Renal cortex interstitium (tissue), 11 donors: ENCODE data around the gene PEX11G. TPM values are rescaled to one million over a fixed set of nuclear protein-coding genes. Genes with fewer than 3 reads are reported as not detected.
"Not testable (repeated sequence)": the region's sequence is repeated elsewhere in the genome, so short reads cannot be mapped to it uniquely, and the experiment has no call there.

ENCODE experiments used
- DNase-seq, 11 donors: peaks; one replicate each; pipeline ENCODE4 v3.0.0-alpha.2; 2013; ENCODE audit warnings: low read depth in 9 of 11, low spot score in 4 of 11; ENCODE audit errors: extremely low read depth in 1 of 11
- polyA plus RNA-seq, 3 donors: library from polyadenylated mRNA; unstranded; fragments of 120-200 nt; gene quantifications; one replicate each; pipeline ENCODE4 v1.2.1, GENCODE V29; 2013; ENCODE audit not compliant: insufficient read length in 3 of 3

Gene PEX11G
- polyA plus RNA-seq, 3 donors: 6.0 to 7.9 (median 7.6) TPM

DNA sequence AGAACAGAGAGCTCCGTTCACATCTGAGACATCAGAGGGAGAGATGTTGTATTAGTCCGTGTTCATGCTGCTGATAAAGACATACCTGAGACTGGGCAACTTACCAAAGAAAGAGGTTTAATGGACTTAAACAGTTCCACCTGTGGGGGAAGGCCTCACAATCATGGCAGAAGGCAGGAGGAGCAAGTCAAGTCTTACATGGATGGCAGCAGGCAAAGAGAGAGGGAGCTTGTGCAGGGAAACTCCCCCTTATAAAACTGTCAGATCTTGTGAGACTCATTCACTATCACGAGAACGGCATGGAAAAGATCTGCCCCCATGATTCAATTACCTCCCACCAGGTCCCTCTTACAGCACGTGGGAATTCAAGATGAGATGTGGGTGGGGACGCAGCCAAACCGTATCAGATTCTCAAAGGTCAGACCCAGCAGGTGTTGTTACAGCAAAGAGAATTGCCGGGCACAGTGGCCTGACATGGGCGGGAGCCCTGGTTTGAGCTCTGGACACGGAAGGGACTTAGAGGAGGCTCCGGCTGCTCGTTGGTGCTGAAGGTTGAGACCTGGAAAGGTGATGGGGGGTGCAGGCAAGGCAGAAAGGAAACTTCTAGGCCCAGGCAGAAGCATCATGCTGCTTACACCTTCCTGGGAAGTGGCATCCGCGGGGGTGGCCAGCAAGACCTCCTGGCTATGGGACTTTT, 33.1 kb downstream of the PEX11G start:
- no peak for DNase-seq

DNA sequence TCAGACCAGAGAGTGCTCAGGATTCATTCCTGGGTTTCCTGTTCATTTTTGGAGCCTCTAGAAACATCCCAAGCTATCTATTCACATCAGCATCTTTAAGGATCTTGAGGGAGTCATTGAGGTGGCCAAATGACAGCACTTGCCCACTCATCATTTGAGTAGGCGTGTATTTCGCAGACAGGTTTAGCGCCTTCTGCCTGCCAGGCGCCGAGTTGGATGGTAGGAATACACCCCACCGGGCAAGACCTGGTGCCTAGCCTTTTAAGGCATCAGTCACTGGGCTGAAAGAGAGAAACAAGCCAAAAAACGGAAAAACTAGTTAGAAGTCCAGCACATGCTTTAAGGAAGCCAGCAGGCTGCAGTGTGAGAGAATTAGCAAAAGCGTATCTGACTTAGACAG, 33.8 kb downstream of the PEX11G start:
- no peak for DNase-seq

DNA sequence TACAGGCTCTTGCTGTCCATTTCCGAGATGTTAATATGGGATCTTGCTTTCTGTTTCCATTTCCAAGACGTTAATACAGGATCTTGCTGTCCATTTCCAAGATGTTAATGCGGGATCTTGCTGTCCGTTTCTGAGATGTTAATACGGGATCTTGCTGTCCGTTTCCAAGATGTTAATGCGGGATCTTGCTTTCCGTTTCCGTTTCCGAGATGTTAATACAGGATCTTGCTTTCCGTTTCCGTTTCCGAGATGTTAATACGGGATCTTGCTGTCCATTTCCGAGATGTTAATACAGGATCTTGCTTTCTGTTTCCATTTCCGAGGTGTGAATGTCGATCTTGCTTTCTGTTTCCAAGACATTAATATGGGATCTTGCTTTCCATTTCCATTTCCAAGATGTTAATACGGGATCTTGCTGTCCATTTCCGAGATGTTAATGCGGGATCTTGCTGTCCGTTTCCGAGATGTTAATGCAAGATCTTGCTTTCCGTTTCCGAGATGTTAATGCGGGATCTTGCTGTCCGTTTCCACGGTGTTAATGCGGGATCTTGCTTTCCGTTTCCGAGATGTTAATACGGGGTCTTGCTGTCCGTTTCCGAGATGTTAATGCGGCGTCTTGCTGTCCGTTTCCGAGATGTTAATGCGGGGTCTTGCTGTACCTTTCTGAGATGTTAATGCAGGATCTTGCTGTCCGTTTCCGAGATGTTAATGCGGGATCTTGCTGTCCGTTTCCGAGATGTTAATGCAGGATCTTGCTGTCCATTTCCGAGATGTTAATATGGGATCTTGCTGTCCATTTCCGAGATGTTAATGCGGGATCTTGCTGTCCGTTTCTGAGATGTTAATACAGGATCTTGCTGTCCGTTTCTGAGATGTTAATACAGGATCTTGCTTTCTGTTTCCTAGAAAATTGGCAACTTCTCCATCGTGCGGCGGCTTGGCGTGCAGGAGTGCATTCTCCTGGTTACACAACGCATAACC, 38.3 kb downstream of the PEX11G start:
- DNase-seq: peak in 4 of 11 donors; percentile 7 to 18 (median 15)

DNA sequence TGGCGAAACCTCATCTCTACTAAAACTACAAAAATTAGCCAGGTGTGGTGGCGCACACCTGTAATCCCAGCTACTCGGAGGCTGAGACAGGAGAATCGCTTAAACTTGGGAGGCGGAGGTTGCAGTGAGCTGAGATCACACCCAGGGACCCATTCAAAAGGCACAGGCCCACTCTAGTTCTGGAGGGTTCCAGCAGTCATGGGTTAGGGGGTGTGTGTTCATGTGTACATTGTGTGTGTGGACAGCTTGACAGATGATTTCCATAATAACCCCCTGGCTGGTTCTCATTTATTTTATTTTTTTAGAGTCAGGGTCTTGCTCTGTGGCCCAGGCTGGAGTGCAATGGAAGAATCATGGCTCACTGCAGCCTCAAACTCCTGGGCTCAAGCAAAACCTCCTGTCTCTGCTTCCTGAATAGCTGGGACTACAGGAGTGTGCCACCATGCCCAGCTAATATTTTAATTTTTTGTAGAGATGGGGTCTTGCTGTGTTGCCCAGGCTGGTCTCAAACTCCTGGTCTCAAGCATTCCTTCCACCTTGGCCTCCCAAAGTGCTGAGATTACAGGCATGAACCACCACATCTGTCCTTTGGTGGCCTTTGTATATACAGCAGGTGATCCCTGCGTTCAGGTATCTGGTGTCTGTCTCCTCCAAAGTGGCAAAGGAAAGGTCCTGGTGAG, 39.3 kb downstream of the PEX11G start:
- DNase-seq: not testable (repeated sequence)

DNA sequence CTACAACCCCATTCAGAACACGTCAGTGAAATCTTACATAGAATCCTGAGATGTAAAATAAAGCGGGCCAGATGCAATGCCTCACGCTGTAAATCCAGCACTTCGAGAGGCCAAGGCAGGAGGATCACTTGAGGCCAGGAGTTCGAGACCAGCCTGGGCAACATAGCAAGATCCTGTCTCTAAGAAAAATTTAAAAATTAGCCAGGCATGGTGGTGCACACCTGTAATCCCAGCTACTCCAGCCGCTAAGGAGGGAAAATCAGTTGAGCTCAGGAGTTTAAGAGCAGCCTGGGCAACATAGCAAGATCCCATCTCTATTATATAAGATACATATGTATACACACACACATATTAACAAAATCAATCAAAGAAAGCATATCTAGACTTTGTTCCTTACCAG, 41.2 kb downstream of the PEX11G start:
- no peak for DNase-seq

DNA sequence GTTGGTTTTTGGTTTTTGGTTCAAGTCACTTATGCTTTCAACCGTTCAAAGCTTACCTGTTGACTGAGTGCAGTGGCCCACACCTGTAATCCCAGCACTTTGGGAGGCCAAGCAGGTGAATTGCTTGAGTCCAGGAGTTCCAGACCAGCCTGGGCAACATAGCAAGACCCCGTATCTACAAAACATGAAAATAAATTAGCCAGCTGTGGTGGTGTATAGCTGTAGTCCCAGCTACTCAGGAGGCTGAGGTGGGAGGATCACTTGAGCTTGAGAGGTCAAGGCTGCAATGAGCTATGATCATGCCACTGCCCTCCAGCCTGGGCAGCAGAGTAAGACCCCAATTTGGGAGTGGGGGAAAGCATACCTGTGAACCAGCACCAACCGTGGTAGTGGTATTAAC, 43.7 kb downstream of the PEX11G start:
- DNase-seq: no peak

DNA sequence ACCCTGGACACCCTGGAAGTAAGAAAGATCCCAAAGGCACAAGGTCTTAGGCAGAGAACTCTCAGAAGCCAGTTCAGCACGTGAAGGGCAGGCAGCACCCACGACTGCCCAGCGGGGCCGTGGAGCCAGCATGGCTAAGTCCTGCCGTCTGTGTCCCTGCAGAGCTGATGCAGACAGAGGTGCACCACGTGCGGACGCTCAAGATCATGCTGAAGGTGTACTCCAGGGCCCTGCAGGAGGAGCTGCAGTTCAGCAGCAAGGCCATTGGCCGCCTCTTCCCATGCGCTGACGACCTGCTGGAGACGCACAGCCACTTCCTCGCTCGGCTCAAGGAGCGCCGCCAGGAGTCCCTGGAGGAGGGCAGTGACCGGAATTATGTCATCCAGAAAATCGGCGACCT, 44.8 kb downstream of the PEX11G start:
- DNase-seq: no peak

DNA sequence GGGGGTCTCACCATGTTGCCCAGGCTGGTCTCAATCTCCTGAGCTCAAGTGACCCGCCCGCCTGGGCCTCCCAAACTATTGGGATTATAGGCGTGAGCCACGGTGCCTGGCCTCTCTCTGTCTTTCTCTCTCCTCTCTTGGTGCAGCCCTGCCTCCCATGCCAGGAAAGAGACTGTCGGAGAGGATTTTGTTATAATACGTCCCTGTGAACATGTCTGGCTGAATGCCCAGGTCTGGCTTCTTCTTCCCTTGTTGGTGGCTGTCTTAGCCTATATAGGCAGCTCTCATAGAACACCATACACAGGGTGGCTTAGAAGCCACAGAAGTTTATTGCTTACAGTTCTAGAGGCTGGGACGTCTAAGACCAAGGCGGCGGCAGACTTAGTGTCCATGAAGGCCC, 46.4 kb downstream of the PEX11G start:
- no peak for DNase-seq

DNA sequence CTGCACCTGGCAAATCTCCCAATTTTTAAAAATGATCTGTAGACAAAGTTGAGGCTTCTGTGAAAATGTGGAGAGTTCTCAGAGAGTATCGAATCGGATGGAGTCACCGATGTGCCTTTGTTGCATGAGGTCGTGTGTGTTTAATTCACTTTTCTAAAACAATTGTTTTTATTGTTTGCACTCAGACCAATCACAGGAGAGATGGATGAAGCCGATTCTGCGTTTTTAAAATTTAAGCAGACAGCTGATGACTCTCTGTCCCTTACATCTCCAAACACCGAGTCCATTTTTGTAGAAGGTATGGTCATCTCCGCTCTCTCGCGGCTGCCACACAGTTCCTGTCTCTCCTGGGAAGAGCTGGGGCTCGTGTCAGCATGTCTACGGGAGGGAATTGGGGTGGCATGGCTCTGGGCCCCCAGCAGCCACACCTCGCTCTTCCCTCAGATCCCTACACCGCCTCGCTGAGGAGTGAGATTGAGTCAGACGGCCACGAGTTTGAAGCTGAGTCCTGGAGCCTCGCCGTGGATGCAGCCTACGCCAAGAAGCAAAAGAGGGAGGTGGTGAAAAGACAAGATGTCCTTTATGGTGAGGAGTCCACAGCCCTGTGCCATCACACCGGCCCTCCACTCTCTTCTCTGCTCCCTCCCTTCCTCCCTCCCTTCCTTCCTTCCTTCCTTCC, 47.2 kb downstream of the PEX11G start:
- DNase-seq: no peak

DNA sequence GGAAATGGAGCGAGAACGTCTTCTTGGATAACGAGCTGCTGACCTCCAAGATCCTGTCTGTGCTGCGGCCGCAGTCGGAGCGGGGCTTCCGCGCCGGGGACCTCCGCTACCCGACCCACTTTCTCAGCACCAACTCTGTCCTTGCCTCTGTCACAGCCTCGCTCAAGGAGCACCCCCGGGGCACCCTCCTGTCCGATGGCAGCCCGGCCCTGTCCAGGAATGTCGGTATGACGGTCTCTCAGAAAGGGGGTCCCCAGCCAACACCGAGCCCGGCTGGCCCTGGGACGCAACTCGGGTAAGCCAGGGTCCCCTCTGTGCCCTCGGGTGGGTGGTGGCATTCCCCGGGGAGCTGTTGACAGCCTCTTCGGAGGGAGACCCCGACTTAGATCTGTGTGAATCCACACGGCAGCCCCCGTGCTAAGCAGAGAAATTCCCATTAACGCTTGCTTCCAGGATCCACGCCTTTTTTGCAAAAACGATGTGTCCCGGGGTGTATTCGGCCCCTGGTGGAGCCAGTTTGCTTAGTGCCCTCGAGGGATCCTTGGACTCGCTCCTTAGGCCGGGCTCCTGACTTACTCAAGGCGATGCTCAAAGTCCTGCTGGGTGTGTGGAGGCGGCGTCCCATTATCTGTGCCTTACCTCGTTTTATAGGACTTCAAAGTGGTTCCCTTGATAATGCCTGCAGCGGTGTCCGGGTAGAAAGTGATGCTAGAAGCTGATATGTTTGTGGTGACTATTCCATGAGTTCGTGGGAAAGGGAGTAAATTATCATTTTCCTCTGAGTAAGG, 48.5 kb downstream of the PEX11G start:
- no peak for DNase-seq

DNA sequence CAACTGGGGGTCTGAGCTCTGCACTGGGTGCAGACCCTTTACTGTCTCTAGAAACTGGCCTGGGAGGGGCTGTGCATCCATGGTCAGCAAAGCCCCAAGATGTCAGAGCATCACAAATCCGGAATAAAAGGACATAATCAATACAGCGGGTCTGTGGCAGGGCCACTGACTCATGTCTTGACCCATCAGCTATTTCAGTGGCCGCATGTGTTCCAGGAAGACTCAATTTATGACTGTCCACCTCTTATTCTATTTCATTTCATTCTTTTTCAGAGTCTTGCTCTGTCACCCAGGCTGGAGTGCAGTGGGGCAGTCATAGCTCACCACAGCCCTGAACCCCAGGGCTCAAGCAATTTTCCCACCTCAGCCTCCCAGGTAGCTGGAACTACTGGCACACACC, 53.2 kb downstream of the PEX11G start:
- DNase-seq: no peak

DNA sequence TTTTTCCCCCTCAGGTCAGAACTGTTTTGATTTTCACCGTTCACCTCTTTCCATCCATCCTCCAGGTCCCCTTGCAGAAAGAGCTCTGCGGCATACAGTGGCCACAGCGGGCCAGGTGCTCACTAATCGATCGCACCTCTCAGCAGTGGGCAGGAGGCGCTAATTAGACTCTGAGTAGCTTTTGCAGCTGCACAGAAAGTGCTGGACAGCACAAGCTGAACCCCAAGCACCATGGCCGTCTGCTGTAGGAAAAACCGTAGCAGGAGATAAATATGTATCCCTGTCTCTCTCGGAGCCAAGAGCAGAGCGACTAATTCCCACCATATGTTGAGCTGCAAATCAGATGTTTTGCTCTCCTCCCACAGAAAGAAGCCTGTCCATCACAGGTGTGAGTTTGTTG, 54.4 kb downstream of the PEX11G start:
- DNase-seq: no peak

DNA sequence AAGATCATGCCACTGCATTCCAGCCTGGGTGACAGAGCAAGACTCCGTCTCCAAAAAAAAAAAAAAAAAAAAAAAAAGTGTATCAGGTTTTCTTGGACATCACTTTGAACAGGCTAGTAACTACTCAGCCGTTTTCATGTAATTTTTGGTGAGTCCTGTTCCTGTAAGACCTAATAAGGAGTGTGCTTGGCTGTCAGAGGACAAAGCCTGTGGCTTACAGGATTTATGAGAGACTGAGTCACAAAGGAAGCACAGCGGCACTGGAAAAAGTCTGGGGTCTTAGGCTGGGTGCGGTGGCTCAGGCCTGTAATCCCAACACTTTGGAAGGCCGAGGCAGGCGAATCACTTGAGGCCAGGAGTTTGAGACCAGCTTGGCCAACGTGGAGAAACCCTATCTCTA, 55.4 kb downstream of the PEX11G start:
- not testable (repeated sequence) for DNase-seq

DNA sequence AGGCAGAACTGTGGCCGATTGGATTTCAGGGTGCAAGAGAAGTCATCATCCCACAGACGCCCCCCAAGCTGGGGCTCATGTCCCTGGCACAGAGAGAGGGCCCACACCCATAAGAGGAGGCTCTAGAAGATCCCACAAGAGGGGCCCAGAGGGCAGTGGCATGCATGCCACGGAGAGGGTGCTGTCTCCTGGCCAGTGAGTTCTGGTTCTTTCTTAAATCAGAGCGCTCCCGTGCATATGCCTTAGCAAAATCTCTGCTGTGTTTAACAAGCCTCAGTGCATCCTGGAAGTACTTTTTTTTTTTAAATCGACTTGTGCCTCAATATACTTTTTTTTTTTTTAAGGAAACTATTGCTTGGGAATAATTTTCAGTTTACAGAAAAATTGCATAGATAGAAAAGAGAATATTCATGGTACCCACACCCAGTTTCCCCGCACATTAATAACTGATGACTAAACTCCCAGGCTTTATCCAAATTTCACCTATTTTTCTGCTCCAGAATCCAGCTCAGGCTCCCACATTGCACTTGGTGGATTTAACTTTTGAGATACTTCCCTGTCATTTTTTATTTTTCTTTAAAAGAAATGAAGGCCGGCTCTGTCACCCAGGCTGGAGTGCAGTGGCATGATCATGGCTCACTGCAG, 59.1 kb downstream of the PEX11G start:
- no peak for DNase-seq

DNA sequence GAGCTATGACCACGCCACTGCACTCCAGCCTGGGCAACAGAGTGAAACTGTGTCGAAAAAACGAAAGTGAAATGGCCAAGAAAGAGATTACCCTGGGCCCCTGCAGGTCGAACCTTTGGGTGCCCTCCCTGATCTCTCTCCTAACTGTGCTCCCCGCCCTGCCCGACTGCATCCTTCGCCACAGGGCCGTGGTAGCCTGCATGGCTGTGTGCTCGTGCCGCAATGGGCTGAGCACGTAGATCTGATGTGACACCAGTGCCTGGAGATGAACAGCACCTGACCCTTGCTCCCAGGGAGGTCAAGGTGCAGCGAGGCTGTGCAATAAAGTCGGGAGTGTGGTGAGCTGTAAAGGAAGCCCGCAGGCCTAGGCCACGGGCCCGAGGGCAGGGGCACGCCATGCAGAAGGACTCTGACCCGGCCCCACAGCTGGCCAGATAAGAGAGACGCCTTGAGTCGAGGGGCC, 60.2 kb downstream of the PEX11G start:
- DNase-seq: no peak

DNA sequence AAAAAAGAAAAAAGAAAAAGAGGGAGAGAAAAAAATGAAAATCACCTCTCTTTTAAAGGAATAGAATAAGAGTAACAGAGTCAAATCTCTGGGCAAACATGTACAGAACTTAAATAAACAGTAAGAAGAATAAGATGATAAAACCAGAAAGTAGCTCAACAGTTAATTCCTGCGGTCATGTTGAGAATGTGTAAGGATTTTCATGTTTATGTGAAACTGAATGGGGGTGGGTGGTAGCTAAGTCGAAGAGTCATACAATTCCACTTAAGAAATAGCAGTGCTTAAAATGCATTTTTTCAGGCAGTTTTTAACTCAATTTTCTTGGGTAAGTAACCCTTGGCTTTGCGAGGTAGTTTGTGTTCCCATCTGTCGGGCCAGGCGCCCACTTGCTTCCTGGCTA, 60.9 kb downstream of the PEX11G start:
- DNase-seq: no peak

DNA sequence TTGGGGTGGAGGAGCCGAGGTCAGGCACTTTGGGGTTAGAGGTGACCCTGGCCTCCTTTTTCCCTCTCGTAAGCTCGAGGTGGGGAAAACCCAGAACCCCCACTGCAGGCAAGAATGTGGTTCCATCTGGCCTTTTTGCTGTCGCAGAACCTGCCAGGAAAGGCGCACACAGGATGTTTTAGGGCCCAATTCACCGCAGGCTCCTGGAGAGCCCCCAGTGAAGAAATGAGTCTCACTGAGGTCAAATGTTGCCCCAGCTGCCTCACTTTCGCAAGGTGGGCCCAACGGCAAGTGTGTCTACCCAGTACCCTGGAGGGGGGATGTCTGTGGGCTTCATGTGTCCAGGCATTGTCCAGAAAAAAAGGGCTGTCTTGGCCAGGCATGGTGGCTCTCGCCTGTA, 61.8 kb downstream of the PEX11G start:
- no peak for DNase-seq
